HG03457 (cell line): ENCODE measurements around the gene ZNF195.
"Not testable (repeated sequence)": the region's sequence is repeated elsewhere in the genome, so short reads cannot be mapped to it uniquely, and the experiment has no call there.

Experiments
- ATAC-seq: cut with Tn5 transposase; IDR thresholded peaks from one replicate; pipeline ENCODE4 v1.9.1; 2021; ENCODE audit warnings: moderate number of reproducible peaks; ENCODE audit not compliant: unreplicated experiment

Gene ZNF195

DNA sequence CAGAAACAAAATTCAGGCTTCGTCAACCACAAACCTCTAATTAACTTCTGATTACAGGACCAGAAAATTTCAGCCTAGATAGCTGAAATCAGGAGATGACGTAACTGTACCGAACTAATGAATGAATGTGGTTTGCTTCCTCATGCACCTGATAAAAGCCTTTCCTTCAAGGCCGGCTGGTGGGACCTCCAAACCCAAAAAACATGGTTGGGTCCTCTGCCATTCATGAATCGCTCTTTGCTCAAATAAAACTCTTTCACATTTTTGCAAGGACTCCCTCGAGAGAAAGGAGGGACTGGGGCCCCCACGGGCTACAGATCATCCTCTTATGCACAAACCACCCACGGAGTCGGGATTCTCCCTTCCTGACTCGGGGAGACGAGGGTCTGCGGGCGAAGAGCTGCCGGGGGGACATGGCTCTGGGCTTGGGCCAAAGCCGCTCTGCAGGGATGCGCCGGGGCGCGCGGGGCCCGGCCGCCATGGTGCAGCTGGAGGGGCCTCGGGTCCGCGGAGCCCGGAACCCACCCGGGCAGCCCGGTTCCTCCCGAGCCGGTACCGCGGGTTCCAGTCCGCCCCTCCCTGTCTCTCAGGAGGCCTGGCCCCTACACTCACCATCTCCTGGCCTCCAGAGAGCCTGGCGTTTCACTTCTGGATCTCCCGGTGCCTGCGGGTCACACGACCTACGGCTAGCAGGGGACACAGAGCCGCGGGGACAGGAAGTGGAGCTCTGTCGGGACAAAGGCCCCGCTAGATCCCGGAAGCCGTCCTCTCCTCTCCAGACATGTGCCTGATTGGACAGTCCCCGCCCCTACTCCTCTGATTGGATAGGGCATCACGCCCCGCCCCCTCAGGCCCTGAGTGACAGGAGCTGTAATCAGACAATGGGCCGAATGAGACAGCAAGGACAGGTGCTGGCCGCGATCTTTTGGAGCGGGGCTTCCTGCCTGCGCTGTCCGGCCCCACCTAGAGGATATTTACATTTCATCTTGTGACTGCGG lies at the start of gene ZNF195:
ZNF195 (minus strand) TSS at position 721 of the 998 bp plus-strand sequence; CDS start at position 615, 106 bp downstream.
- peak; percentile 98 for ATAC-seq

DNA sequence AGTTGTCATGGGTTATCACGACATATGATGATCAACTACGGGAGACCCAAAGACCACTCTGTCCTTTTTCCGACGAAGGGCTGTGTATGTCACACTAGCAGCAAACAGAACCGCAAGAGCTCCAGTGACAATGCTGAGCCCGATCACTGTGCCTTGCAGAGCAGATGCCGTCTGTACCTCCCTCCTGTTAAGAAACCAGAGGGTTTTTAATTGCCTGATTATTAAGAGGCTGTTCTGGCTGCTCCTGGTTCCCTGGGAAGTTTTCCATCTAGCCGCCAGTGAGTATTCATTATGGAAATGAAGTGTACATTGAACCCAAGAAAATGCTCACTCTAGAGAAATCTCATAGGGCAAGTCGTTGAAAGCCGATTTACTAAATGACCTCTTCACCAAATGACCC lies 49.1 kb upstream of the ZNF195 start:
- not testable (repeated sequence) for ATAC-seq

DNA sequence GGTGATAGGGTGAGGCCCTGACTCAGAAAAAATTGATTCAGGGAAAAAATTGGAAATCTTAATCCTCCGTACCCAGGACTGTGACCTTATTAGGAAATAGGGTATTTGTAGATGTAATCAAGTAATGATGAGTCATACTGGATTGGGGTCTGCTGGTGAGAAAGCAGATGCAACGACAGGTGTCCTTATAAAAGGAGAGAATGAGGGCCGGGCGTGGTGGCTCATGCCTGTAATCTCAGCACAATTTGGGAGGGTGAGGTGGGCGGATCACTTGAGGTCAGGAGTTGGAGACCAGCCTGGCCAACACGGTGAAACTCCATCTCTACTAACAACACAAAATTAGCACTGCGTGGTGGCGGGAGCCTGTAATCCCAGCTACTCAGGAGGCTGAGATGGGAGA lies 47.6 kb upstream of the ZNF195 start:
- not testable (repeated sequence) for ATAC-seq

DNA sequence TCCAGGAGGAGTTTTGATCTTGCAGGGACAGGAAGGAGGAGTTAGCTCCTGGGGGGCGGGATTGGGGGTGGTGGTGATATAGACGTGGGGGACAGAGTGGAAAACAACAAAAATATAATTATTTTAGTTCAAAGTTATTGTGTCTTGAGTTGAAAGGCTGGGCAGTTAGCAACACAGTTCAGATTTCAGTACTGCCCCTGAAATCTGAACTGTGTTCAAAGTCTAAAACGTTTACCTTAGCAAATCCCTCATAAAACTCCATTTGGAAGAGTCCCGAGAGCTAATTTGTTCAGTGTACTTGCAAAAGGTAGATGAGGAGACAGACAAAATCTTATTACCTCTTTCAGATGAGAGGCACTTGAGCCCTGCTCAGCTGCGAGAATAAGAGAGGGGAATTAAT lies 45.0 kb upstream of the ZNF195 start:
- not testable (repeated sequence) for ATAC-seq

GRCh38 chr11:3423138-3423731 lies 44.3 kb upstream of the ZNF195 start:
- not testable (repeated sequence) for ATAC-seq

- peak; percentile 86 for ATAC-seq
Measured at GRCh38 chr11:3422380-3423137, 43.6 kb upstream of the ZNF195 start.

DNA sequence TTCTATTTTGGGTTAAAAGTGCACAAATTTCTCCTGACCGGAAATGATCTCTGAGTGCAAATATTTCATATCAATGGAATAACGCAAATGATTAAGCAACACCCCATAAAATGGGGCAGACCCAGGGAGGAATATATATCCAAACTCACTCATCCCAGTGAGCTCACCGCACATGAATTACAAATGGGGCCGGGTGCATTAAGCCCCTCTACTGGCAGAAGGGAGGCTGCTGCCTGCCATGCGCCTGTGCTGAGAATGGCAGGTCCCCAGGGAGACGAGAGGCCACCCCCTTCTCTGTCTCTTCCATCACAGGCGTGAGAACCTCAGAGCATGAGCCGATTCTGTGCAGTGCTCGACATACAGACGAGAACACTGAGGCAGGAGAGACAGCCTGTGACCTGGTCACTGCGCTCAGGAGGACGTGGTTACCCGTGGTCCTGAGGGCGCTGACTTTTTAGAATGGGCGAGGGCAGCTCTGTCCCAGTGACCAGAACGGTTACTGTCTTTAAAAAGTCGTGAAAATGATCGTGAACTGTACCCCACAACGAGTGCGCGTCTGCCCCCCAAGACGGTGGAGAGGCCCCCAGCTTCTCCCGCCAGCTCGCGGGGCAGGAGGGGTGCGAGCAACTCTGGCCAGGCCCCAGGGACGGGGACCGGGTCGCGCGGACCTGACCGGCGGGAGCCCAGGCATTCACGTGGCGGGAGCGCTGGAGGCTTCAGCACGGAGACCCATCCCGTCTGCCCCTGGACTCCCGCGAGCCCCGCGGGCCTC lies 42.8 kb upstream of the ZNF195 start:
- not testable (repeated sequence) for ATAC-seq

DNA sequence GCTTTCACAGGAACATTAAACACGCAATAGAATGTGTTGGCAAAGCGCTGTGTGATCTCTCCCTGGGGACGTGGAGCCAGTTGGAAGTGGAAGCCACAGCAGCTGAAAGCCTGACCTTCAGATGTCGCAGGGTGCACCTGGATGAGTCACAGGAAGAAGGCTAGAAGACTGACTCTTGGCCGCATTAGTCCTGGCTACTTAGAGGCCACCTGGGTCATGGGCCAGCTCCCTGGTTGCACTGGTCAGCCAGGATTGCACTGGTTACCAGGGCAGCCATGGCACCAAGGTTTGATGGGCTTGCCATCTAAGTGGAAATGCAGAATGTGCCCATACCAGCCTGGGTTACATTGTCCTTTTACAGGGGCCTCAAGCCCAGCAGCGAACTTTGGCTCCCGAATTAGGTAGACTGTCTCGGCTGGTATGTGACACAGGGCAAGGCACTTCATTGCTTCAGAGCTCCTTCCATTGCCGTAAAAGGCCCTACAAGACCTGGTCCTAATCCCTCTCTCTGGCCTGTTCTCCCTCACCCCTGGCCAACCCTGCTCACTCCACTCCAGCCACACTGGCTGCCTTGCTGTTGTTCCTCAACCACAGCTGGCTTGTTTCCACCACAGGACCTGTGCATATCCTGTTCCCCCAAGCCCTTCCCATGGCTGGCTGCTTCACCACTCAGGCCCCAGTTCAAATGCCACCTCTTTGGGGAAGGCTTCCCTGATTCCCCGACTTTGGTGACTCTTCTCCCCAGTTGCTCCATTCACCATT lies 41.5 kb upstream of the ZNF195 start:
- not testable (repeated sequence) for ATAC-seq

- ATAC-seq = not testable (repeated sequence)
Measured at GRCh38 chr11:3419496-3419895, 40.5 kb upstream of the ZNF195 start.

DNA sequence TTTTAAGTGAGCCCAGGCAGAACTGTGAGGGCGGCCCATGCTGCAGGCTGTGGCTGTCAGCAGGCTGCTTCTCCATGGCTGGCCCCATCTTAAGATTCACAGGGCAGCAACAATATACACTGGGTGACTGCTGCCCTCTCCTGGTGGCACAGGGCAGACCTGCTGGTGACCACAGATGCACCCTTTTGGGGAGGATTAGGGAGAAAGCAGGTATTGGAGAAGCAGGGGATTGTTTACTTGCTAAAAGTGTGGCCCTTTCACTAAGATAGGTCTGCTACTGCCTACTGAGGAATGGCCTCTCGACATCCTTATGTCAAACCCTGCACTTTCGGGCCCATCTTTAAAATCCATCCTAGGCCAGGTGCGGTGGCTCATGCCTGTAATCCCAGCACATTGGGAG lies 38.1 kb upstream of the ZNF195 start:
- not testable (repeated sequence) for ATAC-seq

- ATAC-seq = not testable (repeated sequence)
Measured at GRCh38 chr11:3415301-3415700, 36.4 kb upstream of the ZNF195 start.

DNA sequence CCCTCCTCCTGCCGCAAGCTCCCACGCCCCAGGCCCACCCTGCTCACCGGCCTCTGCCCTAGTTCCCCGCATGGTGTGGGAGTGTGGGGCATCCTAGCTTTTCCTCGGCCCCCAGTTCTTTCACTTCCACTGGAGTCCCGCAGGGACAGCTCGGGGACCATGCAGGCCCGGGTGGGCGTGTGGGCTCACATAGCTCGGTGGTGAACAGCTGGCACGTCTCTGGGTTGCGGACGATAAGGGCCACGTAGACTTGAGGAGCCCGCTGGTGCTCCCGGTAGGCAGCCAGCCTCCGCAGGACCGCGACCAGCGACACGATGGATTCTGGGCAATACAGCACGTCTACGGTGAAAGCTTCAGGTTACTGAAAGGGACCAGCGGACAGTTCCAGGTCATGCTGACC lies 34.7 kb upstream of the ZNF195 start:
- ATAC-seq = not testable (repeated sequence)

GRCh38 chr11:3412837-3413236 lies 33.9 kb upstream of the ZNF195 start:
- no peak for ATAC-seq

DNA sequence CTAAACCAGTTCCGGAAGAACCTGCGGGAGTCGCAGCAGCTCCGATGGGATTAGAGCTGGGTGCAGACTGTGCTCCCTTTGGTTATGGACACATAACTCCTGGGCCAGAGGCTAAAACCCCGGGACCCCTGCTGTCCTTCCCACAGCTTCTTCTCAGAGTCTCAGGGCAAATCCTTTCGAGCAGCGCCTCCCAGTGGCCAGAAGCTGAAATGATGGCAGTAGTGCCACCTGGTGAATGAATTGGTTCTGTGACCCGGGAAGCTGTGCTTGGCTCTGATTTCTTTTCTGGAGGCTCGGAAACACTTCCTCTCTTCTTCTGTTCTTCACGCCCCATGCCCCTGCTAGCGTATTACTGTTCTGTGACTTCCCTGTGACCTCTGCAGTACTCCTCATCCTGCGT lies 29.8 kb upstream of the ZNF195 start:
- not testable (repeated sequence) for ATAC-seq

- ATAC-seq = not testable (repeated sequence)
Measured at GRCh38 chr11:3408058-3408605, 29.2 kb upstream of the ZNF195 start.

DNA sequence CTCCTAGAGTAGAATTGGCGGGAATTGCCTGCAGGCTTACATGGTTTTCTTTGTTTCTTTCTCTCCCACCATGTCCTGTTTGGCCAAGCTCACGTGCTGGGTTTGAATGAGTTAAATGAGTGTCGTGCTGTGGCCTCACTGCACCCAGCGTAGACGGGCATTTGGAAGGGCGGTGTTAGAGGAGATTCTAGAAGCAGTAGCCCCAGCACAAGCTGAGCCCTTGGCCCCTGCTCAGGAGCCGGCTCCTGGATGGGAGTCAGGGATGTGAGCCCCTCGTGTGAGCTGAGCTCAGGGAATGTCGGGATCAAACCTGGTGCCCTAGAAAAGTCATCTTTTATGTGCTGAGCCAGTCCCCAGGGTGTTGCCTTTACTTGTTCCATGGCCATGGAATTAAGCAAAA lies 28.0 kb upstream of the ZNF195 start:
- not testable (repeated sequence) for ATAC-seq

- not testable (repeated sequence) for ATAC-seq
Measured at GRCh38 chr11:3406223-3406875, 27.4 kb upstream of the ZNF195 start.

DNA sequence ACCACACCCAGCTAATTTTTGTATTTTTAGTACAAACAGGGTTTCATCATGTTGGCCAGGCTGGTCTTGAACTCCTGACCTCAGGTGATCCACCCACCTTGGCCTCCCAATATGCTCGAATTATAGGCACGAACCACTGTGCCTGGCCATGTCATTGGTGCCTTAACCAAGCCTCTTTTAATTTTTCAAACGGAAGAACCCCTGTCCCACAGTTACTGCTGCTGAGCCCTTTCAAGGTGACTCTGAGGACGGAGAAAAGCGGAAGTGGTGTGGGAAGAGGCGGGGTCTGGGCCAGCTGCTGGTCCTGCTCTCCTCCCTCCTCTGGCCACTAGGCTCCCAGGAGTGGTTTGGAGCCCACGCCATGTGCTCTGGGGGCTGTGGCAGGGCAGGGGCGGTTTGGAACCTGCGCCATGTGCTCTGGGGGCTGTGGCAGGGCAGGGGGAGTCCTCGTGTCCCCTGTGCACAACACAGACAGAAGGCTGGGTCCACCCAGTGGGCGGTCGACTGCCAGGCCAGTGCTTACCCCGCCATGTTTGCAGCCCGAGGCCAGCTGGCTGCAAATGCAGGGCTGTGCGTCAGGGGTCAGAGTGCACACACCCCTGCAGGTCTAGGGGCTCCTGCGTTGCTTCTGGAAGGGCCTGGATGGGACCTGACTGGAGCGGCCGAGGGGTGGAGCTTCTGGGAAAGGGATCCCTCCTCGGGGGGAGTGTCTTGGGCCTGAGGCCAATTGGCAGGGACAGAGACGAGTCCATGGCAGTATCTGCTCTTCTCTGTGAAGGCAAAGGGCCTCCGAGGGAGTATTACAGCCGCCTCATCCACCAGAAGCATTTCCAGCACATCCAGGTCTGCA lies 25.4 kb upstream of the ZNF195 start:
- not testable (repeated sequence) for ATAC-seq
